ENCODE results near the gene ADARB2. TPM values are rescaled to one million over a fixed set of nuclear protein-coding genes. Genes with fewer than 3 reads are reported as not detected.

ADARB2 gene
- total RNA-seq, 1 donor from 2014 or later, result 0.80 TPM

DNA sequence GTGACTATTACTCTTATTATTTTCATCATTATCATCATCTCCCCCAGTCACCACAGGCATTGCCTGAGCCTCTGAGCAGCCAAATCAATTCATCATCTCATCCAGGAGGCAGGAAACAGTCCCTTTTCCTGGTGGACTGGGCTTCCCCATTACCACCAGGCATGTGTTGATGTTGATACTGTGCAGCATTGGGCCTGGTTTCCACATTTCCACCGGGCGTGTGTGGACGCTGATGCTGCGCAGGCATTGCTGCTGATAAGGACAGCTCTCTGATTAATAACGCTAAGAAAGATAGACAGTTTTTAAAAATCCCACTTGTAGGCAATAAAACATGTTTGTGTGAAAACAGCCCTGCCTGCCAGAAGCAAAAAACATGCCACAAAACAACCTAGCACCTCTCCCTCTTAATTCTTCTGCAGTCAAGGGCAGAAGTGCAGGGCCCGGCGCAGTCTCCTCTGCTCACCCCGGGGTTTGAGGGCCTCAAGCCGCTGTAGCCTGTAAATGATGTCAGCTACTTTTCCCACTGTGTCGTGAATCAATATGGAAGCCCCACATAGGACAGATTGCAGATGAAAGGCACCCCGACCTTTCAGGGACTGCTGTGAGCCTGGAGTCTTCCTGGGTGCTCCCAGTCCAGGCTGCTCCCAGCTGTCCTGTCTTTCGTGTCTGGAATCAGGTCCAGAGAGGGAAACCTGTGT is 465.1 kb downstream of the ADARB2 start:
- no peak for ATAC-seq
- no peak for DNase-seq
- Histone ChIP-seq H3K27ac (no peak overlapping the region), H3K27me3 (ENCODE audit: low read depth) (no peaks in the 10 kb centered on the region), H3K4me1 (no peaks in the 10 kb centered on the region), H3K4me3 (no peak overlapping the region), H3K9me3 (no peaks in the 10 kb centered on the region), H3K36me3 (no peaks in the 10 kb centered on the region)
- TF ChIP-seq, protein P1, sequence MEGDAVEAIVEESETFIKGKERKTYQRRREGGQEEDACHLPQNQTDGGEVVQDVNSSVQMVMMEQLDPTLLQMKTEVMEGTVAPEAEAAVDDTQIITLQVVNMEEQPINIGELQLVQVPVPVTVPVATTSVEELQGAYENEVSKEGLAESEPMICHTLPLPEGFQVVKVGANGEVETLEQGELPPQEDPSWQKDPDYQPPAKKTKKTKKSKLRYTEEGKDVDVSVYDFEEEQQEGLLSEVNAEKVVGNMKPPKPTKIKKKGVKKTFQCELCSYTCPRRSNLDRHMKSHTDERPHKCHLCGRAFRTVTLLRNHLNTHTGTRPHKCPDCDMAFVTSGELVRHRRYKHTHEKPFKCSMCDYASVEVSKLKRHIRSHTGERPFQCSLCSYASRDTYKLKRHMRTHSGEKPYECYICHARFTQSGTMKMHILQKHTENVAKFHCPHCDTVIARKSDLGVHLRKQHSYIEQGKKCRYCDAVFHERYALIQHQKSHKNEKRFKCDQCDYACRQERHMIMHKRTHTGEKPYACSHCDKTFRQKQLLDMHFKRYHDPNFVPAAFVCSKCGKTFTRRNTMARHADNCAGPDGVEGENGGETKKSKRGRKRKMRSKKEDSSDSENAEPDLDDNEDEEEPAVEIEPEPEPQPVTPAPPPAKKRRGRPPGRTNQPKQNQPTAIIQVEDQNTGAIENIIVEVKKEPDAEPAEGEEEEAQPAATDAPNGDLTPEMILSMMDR (IDR thresholded peaks at IDR 0.05), result no peak
- intact Hi-C loops (cut with DNase I), result no loop called here

DNA sequence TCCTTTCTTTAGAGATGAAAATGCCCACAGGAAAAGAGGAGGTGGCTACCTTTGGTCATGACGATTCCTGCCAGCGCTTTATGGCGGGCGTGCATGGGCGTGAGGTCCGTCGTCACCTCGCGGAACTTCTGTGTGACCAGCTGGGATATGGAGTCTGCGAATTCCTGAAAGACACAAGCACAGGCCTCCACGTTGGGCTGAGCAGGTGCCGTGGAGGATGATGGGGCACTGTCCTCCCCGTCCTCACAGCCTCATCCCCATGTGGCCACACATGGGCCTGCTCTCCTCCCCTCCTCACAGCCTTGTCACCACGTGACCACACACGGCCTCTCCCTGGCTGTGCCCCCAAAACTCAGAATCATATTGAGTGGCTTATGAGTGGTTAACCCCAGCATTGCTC is 466.4 kb downstream of the ADARB2 start:
- H3K36me3 ChIP-seq, result no peaks in the 10 kb centered on the region
- no peak for DNase-seq
- H3K4me3 ChIP-seq, result no peak overlapping the region
- no peak overlapping the region for H3K27ac ChIP-seq
- ATAC-seq, result no peak
- TF ChIP-seq, protein P1 (IDR thresholded peaks at IDR 0.05), result no peak
- no peaks in the 10 kb centered on the region for H3K4me1 ChIP-seq
- H3K9me3 ChIP-seq, result no peaks in the 10 kb centered on the region
- H3K27me3 ChIP-seq (ENCODE audit: low read depth), result no peaks in the 10 kb centered on the region
- intact Hi-C loops (cut with DNase I), result no loop called here

DNA sequence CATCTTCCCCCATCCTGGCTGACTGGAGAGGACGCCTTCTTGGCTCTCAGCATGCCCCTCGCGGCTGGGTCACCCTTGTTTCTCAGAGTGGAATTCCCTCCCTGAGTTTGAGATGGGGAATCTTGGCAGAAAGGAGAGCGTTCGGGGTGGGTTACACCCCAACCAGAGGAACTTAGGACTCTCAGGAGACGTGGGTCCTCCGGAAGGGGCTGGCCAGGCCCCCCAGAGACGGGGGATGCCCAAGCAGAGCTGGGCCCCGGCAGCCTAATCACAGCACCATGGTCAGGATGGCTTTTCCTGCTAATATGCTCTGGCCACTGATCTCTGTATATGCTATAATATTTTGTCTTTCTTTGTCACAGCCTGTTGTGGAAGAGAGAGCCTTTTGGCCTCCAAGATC is 466.8 kb downstream of the ADARB2 start:
- Histone ChIP-seq H3K9me3 (no peaks in the 10 kb centered on the region), H3K36me3 (no peaks in the 10 kb centered on the region), H3K4me3 (no peak overlapping the region), H3K27ac (no peak overlapping the region), H3K27me3 (ENCODE audit: low read depth) (no peaks in the 10 kb centered on the region), H3K4me1 (no peaks in the 10 kb centered on the region)
- TF ChIP-seq, protein P1 (IDR thresholded peaks at IDR 0.05), result no peak
- intact Hi-C loops (cut with DNase I), result no loop called here
- DNase-seq, result no peak
- no peak for ATAC-seq

DNA sequence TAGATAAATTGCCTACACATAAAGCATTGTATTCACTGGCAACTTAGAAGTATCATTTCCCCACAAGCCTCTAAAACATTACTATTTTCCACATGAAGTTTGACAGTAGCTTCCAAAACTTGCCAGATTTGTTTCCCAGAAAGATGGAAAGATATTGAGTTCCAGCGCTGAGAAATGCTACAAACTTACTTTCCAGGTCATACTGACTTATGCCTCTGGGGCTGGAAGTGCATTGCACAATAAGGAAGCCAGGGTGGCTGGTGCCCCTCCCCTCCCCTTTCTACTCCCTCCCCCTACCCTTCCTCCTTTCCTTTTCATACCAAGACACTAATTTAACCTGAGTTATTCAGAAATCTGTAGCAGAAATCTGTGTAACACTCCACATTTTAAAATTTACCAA is 468.5 kb downstream of the ADARB2 start:
- ATAC-seq (no peak), DNase-seq (no peak)
- Histone ChIP-seq H3K4me3 (no peak overlapping the region), H3K4me1 (no peaks in the 10 kb centered on the region), H3K9me3 (no peaks in the 10 kb centered on the region), H3K36me3 (no peaks in the 10 kb centered on the region), H3K27me3 (ENCODE audit: low read depth) (no peaks in the 10 kb centered on the region), H3K27ac (no peak overlapping the region)
- TF ChIP-seq, protein P1 (IDR thresholded peaks at IDR 0.05), result no peak
- intact Hi-C loops (cut with DNase I), result no loop called here

DNA sequence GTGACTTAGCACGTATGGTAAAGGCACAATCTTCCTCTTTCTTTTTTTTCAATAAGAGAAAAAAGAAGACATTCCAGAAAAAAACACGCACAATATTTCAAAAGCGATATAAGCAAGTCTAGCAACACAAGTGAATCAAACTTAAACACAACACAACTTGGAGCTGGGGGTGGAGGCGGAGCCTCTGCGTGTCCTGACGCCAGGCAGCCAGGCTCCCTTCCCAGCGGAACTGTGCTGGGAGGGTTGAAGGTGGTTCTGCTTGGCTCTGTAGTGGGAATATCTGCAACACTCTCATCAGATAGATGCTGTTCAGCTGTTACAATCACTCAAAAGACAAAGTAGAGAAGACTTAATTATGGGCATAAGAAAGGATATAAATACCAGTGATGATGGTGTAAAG is 469.8 kb downstream of the ADARB2 start:
- no peak for ATAC-seq
- intact Hi-C loops (cut with DNase I), result no loop called here
- no peaks in the 10 kb centered on the region for H3K36me3 ChIP-seq
- H3K4me3 ChIP-seq, result no peak overlapping the region
- no peak for DNase-seq
- TF ChIP-seq, protein P1 (IDR thresholded peaks at IDR 0.05), result no peak
- H3K9me3 ChIP-seq, result no peaks in the 10 kb centered on the region
- no peak overlapping the region for H3K27ac ChIP-seq
- no peaks in the 10 kb centered on the region for H3K27me3 ChIP-seq (ENCODE audit: low read depth)
- H3K4me1 ChIP-seq, result no peaks in the 10 kb centered on the region
